HepG2 (cell line): ENCODE results near the gene CCNT2. TPM values are rescaled to one million over a fixed set of nuclear protein-coding genes. Genes with fewer than 3 reads are reported as not detected.

Experiments
- BRF2 ChIP-seq: sonication (generic); formaldehyde crosslinking; IDR thresholded peaks from 2 replicates; pipeline ENCODE4 v1.8.1; 2022; ENCODE audit warnings: mild to moderate bottlenecking, missing genetic modification reagents
- DBP ChIP-seq: sonication (generic); formaldehyde crosslinking; IDR thresholded peaks from 2 replicates; pipeline ENCODE4 v1.4.0; 2020; ENCODE audit warnings: missing genetic modification reagents; ENCODE audit errors: not compliant biosample characterization
- FIP1L1 ChIP-seq: fragments of 200-400 bp; formaldehyde crosslinking; IDR thresholded peaks from 2 replicates; pipeline ENCODE4 v1.6.1; 2018; ENCODE audit warnings: low read depth, mild to moderate bottlenecking, low read length, moderate library complexity, borderline replicate concordance; ENCODE audit not compliant: insufficient read depth
- HMGXB3 ChIP-seq: sonication (generic); formaldehyde crosslinking; IDR thresholded peaks from 2 replicates; pipeline ENCODE4 v1.4.0; 2020; ENCODE audit warnings: missing genetic modification reagents, borderline replicate concordance
- HNRNPH1 ChIP-seq: fragments of 200-400 bp; formaldehyde crosslinking; optimal IDR thresholded peaks from 2 replicates; pipeline ENCODE3; 2017; ENCODE audit warnings: mild to moderate bottlenecking, low read depth, low read length
- IKZF5 ChIP-seq: IDR thresholded peaks from 2 replicates; pipeline ENCODE4 v1.6.1; 2018; ENCODE audit warnings: missing genetic modification reagents, mild to moderate bottlenecking, missing compliant biosample characterization
- KLF13 ChIP-seq: sonication (generic); formaldehyde crosslinking; IDR thresholded peaks from 2 replicates; pipeline ENCODE4 v1.4.0; 2020; ENCODE audit warnings: mild to moderate bottlenecking, missing genetic modification reagents
- MNT ChIP-seq: fragments of 450-650 bp; IDR thresholded peaks from 2 replicates; pipeline ENCODE4 v1.6.1; 2016
- PHF5A ChIP-seq: IDR thresholded peaks from one replicate; pipeline ENCODE4 v1.6.1; 2018; ENCODE audit warnings: low read depth, missing genetic modification reagents; ENCODE audit not compliant: unreplicated experiment
- RBM22 ChIP-seq: fragments of 200-400 bp; formaldehyde crosslinking; optimal IDR thresholded peaks from 2 replicates; pipeline ENCODE3; 2017; ENCODE audit warnings: mild to moderate bottlenecking, low read length, moderate library complexity
- ZNF24 ChIP-seq: fragments of 450-650 bp; IDR thresholded peaks from 2 replicates; pipeline ENCODE4 v1.6.1; 2017; ENCODE audit warnings: antibody characterized with exemption, mild to moderate bottlenecking
- ZNF639 ChIP-seq: conservative IDR thresholded peaks from 2 replicates; pipeline ENCODE4 v1.6.1; 2018; ENCODE audit warnings: missing genetic modification reagents
- ZNF792 ChIP-seq: IDR thresholded peaks from 2 replicates; pipeline ENCODE4 v1.6.1; 2016
- ZNF878 ChIP-seq: sonication (generic); formaldehyde crosslinking; IDR thresholded peaks from 2 replicates; pipeline ENCODE4 v1.8.1; 2023; ENCODE audit warnings: mild to moderate bottlenecking, missing genetic modification reagents, moderate library complexity
- polyA plus RNA-seq, 8 experiments: library from polyadenylated mRNA; depleted of rRNA in 3 of 8; stranded (reverse) in 7 of 8; unstranded in 1 of 8; fragments of >200 nt; fragmentation: Illumina TruSeq in 4 of 8; extraction: Trizol in 4 of 8; gene quantifications; 2 replicates each; pipeline versions ENCODE4 v1.2.1 to v1.2.3, GENCODE V29; 2011 to 2016; ENCODE audit warnings: low read depth in 4 of 8, missing spikeins in 1 of 8, mixed read lengths in 1 of 8; ENCODE audit not compliant: insufficient read depth in 1 of 8
- total RNA-seq, 5 experiments: library from RNA; depleted of rRNA; stranded (reverse); fragments of >200 nt; fragmentation: Illumina TruSeq; extraction: Trizol; gene quantifications; 2 replicates each; pipeline ENCODE4 v1.2.3, GENCODE V29; 2016; ENCODE audit warnings: low read depth in 1 of 5
- TF ChIP-seq, protein P1 (sequence below): sonication (generic); formaldehyde crosslinking; IDR thresholded peaks from 2 replicates; pipeline ENCODE4 v1.4.0; 2020; ENCODE audit warnings: missing genetic modification reagents, low read depth, mild to moderate bottlenecking, borderline replicate concordance
- TF ChIP-seq, protein P2 (sequence below): sonication (generic); formaldehyde crosslinking; IDR thresholded peaks from 2 replicates; pipeline ENCODE4 v1.4.0; 2020; ENCODE audit warnings: missing genetic modification reagents

The CCNT2 gene
- total and polyA plus RNA-seq, 2 of the 13 experiments (the other 11 are each of a cell fraction or from before 2014, with no cell fraction given), result 22.1 to 34.4 TPM

DNA sequence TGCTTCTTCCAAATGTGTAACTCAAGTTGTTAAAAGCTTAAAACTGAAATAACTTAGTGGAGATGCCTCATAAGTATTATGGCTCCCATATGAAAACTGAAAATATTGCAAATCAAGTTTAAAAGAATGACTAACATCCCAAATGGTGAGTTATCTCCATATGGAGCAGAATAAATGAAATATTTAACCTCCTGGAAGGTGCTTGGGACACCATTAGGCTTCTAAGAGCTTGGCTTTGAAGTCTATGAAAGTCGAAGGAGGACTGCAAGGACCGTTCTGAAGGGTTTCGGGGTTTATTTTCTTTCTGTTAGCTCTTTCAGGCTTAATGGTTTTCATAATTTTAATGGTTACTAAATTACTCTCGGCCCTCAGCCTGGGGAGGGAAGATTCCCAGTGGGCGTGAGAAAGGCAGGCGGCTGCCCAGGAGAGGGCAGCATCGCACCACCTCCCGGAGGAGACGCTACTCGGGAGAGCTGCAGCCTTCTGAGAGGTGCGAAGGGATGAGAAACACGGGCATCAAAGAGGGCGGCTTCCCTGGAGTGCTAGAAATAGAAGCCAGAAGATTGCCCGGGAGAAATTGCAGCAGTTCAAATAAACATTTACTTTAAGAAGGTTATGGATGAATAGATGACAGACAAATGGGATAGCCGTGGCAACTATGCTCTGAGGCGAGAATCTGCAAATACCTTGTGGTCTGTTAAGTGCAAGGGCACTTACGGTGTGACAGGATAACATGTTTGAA is 85.6 kb downstream of the CCNT2 start (continued):
- TF ChIP-seq HMGXB3 (no peak), KLF13 (CRISPR knock-in tag) (no peak), DBP (CRISPR knock-in tag) (no peak), ZNF792 (CRISPR knock-in tag) (0 out of 2 replicates have a peak, but pooled peaks have one; percentile 26), ZNF878 (CRISPR knock-in tag) (no peak), ZNF639 (CRISPR knock-in tag) (no peak), HNRNPH1 (no peak), RBM22 (no peak), ZNF24 (no peak; the same call in 1 of the 2 replicates), PHF5A (CRISPR knock-in tag) (no peak), BRF2 (CRISPR knock-in tag) (no peak), FIP1L1 (no peak), MNT (no peak), IKZF5 (CRISPR knock-in tag) (0 out of 2 replicates have a peak, but pooled peaks have one; percentile 25)
- TF ChIP-seq, protein P1, sequence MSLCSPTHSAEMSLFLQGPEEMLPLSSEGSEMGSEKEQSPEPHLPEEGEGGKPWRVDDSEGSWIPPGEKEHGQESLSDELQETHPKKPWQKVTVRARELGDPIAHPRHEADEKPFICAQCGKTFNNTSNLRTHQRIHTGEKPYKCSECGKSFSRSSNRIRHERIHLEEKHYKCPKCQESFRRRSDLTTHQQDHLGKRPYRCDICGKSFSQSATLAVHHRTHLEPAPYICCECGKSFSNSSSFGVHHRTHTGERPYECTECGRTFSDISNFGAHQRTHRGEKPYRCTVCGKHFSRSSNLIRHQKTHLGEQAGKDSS (CRISPR knock-in tag), result no peak
- TF ChIP-seq, protein P2, sequence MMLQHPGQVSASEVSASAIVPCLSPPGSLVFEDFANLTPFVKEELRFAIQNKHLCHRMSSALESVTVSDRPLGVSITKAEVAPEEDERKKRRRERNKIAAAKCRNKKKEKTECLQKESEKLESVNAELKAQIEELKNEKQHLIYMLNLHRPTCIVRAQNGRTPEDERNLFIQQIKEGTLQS (CRISPR knock-in tag), result no peak
